ENCODE data around the gene NDST1.

DNA sequence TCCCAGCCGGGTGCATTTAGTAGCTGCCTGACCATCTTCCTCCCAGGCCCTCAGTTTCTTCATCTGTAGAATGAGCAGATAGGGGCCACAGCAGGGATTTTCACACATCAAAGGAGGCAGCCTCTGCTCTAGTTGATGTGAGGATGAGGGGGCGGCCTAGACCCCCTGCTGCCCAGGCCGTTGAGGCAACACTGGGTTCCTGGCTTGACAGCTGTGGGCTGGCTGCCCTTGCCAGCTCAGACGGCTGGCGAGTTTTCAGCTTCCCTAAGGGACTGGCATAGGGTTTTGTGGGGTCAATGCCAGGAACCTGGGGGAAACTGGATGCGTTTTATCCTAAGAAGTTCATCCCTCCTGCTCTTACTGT is 49.6 kb downstream of the NDST1 start:
- peak in 1 of 2 experiments; percentile 26; a peak in 1 of 3 replicates for TF ChIP-seq POLR2A (IDR thresholded peaks at IDR 0.05; ENCODE audit: control extremely low read depth in 1 of 2, low read depth in 2 of 2, low read length in 2 of 2)
- no peak for TF ChIP-seq RNF2 (IDR thresholded peaks at IDR 0.05; ENCODE audit: borderline replicate concordance, low read depth, low read length, missing control alignments, poor library complexity, severe bottlenecking)
- TF ChIP-seq PHF8 (conservative IDR thresholded peaks at IDR 0.05; ENCODE audit: low read depth, low read length) = no peak
- TF ChIP-seq SUZ12 (IDR thresholded peaks at IDR 0.05; ENCODE audit: low read length) = no peak
- TF ChIP-seq, protein P1, sequence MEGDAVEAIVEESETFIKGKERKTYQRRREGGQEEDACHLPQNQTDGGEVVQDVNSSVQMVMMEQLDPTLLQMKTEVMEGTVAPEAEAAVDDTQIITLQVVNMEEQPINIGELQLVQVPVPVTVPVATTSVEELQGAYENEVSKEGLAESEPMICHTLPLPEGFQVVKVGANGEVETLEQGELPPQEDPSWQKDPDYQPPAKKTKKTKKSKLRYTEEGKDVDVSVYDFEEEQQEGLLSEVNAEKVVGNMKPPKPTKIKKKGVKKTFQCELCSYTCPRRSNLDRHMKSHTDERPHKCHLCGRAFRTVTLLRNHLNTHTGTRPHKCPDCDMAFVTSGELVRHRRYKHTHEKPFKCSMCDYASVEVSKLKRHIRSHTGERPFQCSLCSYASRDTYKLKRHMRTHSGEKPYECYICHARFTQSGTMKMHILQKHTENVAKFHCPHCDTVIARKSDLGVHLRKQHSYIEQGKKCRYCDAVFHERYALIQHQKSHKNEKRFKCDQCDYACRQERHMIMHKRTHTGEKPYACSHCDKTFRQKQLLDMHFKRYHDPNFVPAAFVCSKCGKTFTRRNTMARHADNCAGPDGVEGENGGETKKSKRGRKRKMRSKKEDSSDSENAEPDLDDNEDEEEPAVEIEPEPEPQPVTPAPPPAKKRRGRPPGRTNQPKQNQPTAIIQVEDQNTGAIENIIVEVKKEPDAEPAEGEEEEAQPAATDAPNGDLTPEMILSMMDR (IDR thresholded peaks at IDR 0.05; ENCODE audit: control extremely low read depth in 1 of 3, insufficient read depth in 1 of 3, low read depth in 1 of 3, low read length in 3 of 3) = no peak
- TF ChIP-seq CEBPB (IDR thresholded peaks at IDR 0.05; ENCODE audit: low read depth, low read length) = no peak
- TF ChIP-seq HDAC6 (IDR thresholded peaks at IDR 0.05; ENCODE audit: low read depth, low read length) = no peak
- TF ChIP-seq SAP30 (IDR thresholded peaks at IDR 0.05; ENCODE audit: insufficient read depth, insufficient replicate concordance, low read length) = no peak
- TF ChIP-seq JUN (IDR thresholded peaks at IDR 0.05; ENCODE audit: low read depth, low read length) = no peak
- no peak for TF ChIP-seq JUND (IDR thresholded peaks at IDR 0.05; ENCODE audit: low read length)
